HepG2 (cell line): ENCODE measurements around the gene RHEBL1. TPM values are rescaled to one million over a fixed set of nuclear protein-coding genes. Genes with fewer than 3 reads are reported as not detected.

ENCODE experiments used
- ATAC-seq: fragments of 200-7000 bp; cut with Tn5 transposase; 3 replicates; pipeline ENCODE4 v1.9.1; 2020; ENCODE audit warnings: mild to moderate bottlenecking, moderate library complexity
- BruUV-seq: library from RNA; stranded (reverse); fragments of 400-500 nt; replicated peaks from 2 replicates; lab custom pipeline; 2021; lab: Mats Ljungman, UMichigan
- CTCF ChIA-PET: fragments of 300-600 bp; formaldehyde crosslinking; extraction: SDS; loops from one replicate; lab custom pipeline; 2021; ENCODE audit warnings: low total read pairs, inconsistent platforms, low intra/inter-chr PET ratio; lab: Yijun Ruan, JAX
- POLR2A ChIA-PET: fragments of 350-600 bp; sonication (Branson Sonifier 250); formaldehyde crosslinking; loops from one replicate; lab custom pipeline; 2020; ENCODE audit warnings: antibody characterized with exemption, inconsistent platforms; lab: Yijun Ruan, JAX
- DNase-seq: peaks from one replicate; pipeline ENCODE4 v3.0.0-alpha.2; 2015; ENCODE audit warnings: low spot score
- FAIRE-seq: peaks from 3 replicates; lab custom pipeline; 2011; peaks lifted over from hg19 to GRCh38; lab: Jason Lieb, UNC
- H2AFZ ChIP-seq: one replicate; pipeline ENCODE4 v1.6.1; 2011; ENCODE audit warnings: low read length, inconsistent platforms
- H3K27ac ChIP-seq: fragments of 300-600 bp; 3 replicates; pipeline ENCODE4 v1.8.0; 2011; ENCODE audit warnings: mixed run types, mild to moderate bottlenecking, mixed read lengths, low read length, inconsistent platforms; ENCODE audit not compliant: insufficient read depth; ENCODE audit errors: extremely low read length
- H3K27me3 ChIP-seq, 2 experiments: fragments of 200-600 bp in 1 of 2; 2 replicates in 1 of 2; 3 replicates in 1 of 2; pipeline versions ENCODE4 v1.6.0 to v1.8.0; 2011; ENCODE audit warnings: low read length in 2 of 2, mild to moderate bottlenecking in 2 of 2, moderate library complexity in 2 of 2, inconsistent platforms in 1 of 2; ENCODE audit not compliant: insufficient read depth in 2 of 2, control insufficient read depth in 1 of 2
- H3K36me3 ChIP-seq, 2 experiments: fragments of 200-600 bp in 1 of 2; replicated peaks in 1 of 2; 2 replicates in 1 of 2; 3 replicates in 1 of 2; pipeline versions ENCODE4 v1.5.1 to v1.8.0; 2011; ENCODE audit warnings: low read length in 2 of 2, inconsistent platforms in 1 of 2; ENCODE audit not compliant: insufficient read depth in 2 of 2, control insufficient read depth in 1 of 2
- H3K4me1 ChIP-seq: 2 replicates; pipeline ENCODE4 v1.5.1; 2012; ENCODE audit warnings: low read length, inconsistent platforms; ENCODE audit not compliant: insufficient read depth
- H3K4me2 ChIP-seq: 2 replicates; pipeline ENCODE4 v1.6.0; 2011; ENCODE audit warnings: low read depth, low read length, inconsistent platforms
- H3K4me3 ChIP-seq, 3 experiments: fragments of 200-600 bp in 1 of 3; sonication (generic), shearing (Covaris generic) in 1 of 3; replicated peaks in 1 of 3; 2 replicates each; pipeline ENCODE4 v1.5.1; 2011 to 2016; ENCODE audit warnings: low read length in 3 of 3, inconsistent platforms in 2 of 3, low read depth in 2 of 3, mild to moderate bottlenecking in 2 of 3, control low read depth in 1 of 3, mixed read lengths in 1 of 3; ENCODE audit not compliant: insufficient read depth in 1 of 3
- H3K79me2 ChIP-seq: one replicate; pipeline ENCODE4 v1.6.1; 2011; ENCODE audit warnings: low read length, inconsistent platforms; ENCODE audit not compliant: insufficient read depth
- H3K9ac ChIP-seq: 2 replicates; pipeline ENCODE4 v1.6.0; 2011; ENCODE audit warnings: mild to moderate bottlenecking, low read depth, low read length, inconsistent platforms; ENCODE audit not compliant: insufficient read depth
- H3K9me3 ChIP-seq: 2 replicates; pipeline ENCODE4 v1.5.1; 2012; ENCODE audit warnings: mild to moderate bottlenecking, low read length
- H4K20me1 ChIP-seq: 2 replicates; pipeline ENCODE4 v1.6.0; 2011; ENCODE audit warnings: inconsistent platforms, mild to moderate bottlenecking, low read length, moderate library complexity; ENCODE audit not compliant: insufficient read depth
- FOXA3 ChIP-seq: IDR thresholded peaks from 2 replicates; pipeline ENCODE4 v1.6.1; 2016; ENCODE audit warnings: missing genetic modification reagents, missing compliant biosample characterization
- IKZF1 ChIP-seq: fragments of 450-650 bp; IDR thresholded peaks from 2 replicates; pipeline ENCODE4 v1.7.1; 2016
- STAT6 ChIP-seq: sonication (generic); formaldehyde crosslinking; IDR thresholded peaks from 2 replicates; pipeline ENCODE4 v1.4.0; 2020; ENCODE audit warnings: missing genetic modification reagents, mild to moderate bottlenecking, borderline replicate concordance
- ZNF563 ChIP-seq: sonication (generic); formaldehyde crosslinking; IDR thresholded peaks from 2 replicates; pipeline ENCODE4 v1.8.0; 2022; ENCODE audit warnings: mild to moderate bottlenecking, moderate library complexity, missing genetic modification reagents
- WGBS: methylation state at CpG from one replicate; pipeline ENCODE4 v1.1.6; 2017; ENCODE audit warnings: low lambda C conversion rate; 5-methylcytosine and 5-hydroxymethylcytosine counted together
- in situ Hi-C: cut with HindIII; loops from 2 replicates; pipeline ENCODE4 v1.10.0; 2017; ENCODE audit warnings: low pct_unique_long_range_greater_than_20kb; ENCODE audit not compliant: extremely low pct_ligation_motif_present
- intact Hi-C: fragments of 100-400 bp; cut with micrococcal nuclease; formaldehyde crosslinking; loops from one replicate; pipeline ENCODE4 v1.10.0; 2022; ENCODE audit not compliant: unreplicated experiment
- polyA plus RNA-seq, 8 experiments: library from polyadenylated mRNA; depleted of rRNA in 3 of 8; stranded (reverse) in 7 of 8; unstranded in 1 of 8; fragments of >200 nt; fragmentation: Illumina TruSeq in 4 of 8; extraction: Trizol in 4 of 8; gene quantifications; 2 replicates each; pipeline versions ENCODE4 v1.2.1 to v1.2.3, GENCODE V29; 2011 to 2016; ENCODE audit warnings: low read depth in 4 of 8, missing spikeins in 1 of 8, mixed read lengths in 1 of 8; ENCODE audit not compliant: insufficient read depth in 1 of 8
- total RNA-seq, 5 experiments: library from RNA; depleted of rRNA; stranded (reverse); fragments of >200 nt; fragmentation: Illumina TruSeq; extraction: Trizol; gene quantifications; 2 replicates each; pipeline ENCODE4 v1.2.3, GENCODE V29; 2016; ENCODE audit warnings: low read depth in 1 of 5
- TF ChIP-seq, protein P1 (sequence below): sonication (generic); formaldehyde crosslinking; IDR thresholded peaks from 2 replicates; pipeline ENCODE4 v1.8.1; 2023; ENCODE audit warnings: mild to moderate bottlenecking, missing genetic modification reagents
- TF ChIP-seq, protein P2 (sequence below): sonication (generic); formaldehyde crosslinking; IDR thresholded peaks from 2 replicates; pipeline ENCODE4 v1.4.0; 2020; ENCODE audit warnings: mild to moderate bottlenecking, missing genetic modification reagents

The RHEBL1 gene
- total and polyA plus RNA-seq, 2 of the 13 experiments (the other 11 are each of a cell fraction or from before 2014, with no cell fraction given) = 1.4 to 2.5 TPM

GRCh38 chr12:49041036-49041880 lies 28.5 kb downstream of the RHEBL1 start:
- intact Hi-C loops = no loop called here
- H3K36me3 ChIP-seq = peaks cover 58 to 96% of the 10 kb centered on the region in 2 experiments

More at GRCh38 chr12:49041036-49041880, 28.5 kb downstream of the RHEBL1 start:
- Histone ChIP-seq H3K79me2 (no peaks in the 10 kb centered on the region), H3K4me3 (no peak overlapping the region), H2AFZ (no peak overlapping the region), H3K27ac (no peak overlapping the region), H3K4me1 (no peaks in the 10 kb centered on the region), H3K27me3 (no peaks in the 10 kb centered on the region)
- ChIA-PET POLR2A (no interaction called here), CTCF (no interaction called here)
- in situ Hi-C loops = no loop called here
- BruUV-seq = no TSS peak
- TF ChIP-seq STAT6 (no peak), FOXA3 (CRISPR knock-in tag) (no peak), IKZF1 (no peak), ZNF563 (no peak)
- TF ChIP-seq, protein P1, sequence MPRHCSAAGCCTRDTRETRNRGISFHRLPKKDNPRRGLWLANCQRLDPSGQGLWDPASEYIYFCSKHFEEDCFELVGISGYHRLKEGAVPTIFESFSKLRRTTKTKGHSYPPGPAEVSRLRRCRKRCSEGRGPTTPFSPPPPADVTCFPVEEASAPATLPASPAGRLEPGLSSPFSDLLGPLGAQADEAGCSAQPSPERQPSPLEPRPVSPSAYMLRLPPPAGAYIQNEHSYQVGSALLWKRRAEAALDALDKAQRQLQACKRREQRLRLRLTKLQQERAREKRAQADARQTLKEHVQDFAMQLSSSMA (CRISPR knock-in tag) = no peak
- TF ChIP-seq, protein P2, sequence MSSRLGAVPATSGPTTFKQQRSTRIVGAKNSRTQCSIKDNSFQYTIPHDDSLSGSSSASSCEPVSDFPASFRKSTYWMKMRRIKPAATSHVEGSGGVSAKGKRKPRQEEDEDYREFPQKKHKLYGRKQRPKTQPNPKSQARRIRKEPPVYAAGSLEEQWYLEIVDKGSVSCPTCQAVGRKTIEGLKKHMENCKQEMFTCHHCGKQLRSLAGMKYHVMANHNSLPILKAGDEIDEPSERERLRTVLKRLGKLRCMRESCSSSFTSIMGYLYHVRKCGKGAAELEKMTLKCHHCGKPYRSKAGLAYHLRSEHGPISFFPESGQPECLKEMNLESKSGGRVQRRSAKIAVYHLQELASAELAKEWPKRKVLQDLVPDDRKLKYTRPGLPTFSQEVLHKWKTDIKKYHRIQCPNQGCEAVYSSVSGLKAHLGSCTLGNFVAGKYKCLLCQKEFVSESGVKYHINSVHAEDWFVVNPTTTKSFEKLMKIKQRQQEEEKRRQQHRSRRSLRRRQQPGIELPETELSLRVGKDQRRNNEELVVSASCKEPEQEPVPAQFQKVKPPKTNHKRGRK (CRISPR knock-in tag) = no peak
- TF ChIP-seq, all 625 proteins: peak for 0
- Histone ChIP-seq H3K9me3 (no peaks in the 10 kb centered on the region), H4K20me1 (0 out of 2 replicates have a peak, but pooled peaks cover 3% of the 10 kb centered on the region), H3K9ac (no peak overlapping the region), H3K4me2 (no peak overlapping the region)
- no peak for ATAC-seq
- DNase-seq = no peak
- FAIRE-seq = no peak
- over 99% methylated on average over 23 of the region's 31 CpGs for WGBS
